GM18909 (cell line): ENCODE data around the gene MRPS23.

ENCODE experiments used
- ATAC-seq: cut with Tn5 transposase; IDR thresholded peaks from one replicate; pipeline ENCODE4 v1.9.1; 2021; ENCODE audit warnings: mild to moderate bottlenecking; ENCODE audit not compliant: unreplicated experiment, poor library complexity

MRPS23 gene

DNA sequence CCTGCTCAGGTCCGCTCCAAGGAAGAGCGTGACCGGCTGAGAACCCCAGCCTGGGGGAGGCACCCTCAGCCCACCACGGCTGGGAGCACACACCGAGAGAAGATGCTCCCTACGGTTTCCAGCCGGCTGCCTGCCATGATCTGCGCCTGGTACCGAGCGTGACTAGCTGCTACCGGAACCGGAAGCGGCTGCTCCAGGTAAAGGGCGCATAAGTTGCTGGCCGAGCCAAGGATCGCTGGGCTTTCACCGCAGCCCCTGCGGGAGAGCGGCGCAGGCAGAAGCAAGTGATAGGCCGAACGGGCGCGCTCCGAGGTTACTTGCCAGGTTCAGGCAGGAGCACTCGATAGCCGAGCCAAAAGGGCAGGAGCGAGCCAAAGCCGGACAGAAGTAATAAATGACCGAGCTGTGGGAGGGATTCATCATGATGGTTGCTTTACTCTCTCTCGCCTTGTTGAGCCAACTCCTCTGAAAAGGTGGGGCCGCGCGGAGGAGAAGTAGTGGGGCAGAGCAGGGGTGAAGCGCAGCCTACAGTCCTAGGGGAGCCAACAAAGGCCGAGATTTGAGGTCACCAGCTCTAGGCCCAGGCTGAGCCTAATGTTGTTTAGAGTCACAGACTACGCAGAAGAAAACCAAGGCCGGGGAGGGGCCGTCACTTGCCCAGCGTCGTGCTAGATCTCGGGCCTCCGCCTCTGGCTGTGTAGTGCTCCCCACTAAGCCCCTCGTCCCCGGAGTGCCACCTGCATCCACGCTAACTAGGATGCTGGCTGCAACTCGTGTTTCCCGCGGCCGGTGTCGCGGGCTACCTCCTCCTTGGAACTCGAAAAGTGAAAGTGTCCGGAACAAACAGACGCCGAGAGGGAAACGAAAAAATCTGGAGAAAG is at the start of gene MRPS23:
TSS of gene MRPS23 (minus strand) at position 171 of the 881 bp plus-strand sequence. CDS start at position 137, 34 bp downstream.
- ATAC-seq: peak; percentile 93

DNA sequence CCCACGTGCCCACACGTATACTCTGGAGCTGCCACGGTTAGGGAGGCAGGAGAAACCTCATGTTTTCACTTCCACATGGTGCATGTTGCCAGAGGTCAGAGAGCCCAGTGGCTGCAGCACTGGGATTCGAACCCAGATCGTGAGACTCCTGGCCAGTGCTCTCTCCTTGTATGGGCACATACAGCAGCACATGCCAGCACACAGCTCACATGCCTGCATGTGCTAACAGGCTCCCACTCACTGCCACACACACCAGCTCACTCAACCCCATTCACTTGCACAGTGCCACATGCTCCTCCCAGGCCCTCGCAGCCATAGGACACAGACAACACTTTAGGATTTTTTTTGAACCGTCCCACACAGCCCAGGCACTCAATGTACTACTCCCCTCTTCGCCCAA is 49.5 kb upstream of the MRPS23 start:
- ATAC-seq: no peak

DNA sequence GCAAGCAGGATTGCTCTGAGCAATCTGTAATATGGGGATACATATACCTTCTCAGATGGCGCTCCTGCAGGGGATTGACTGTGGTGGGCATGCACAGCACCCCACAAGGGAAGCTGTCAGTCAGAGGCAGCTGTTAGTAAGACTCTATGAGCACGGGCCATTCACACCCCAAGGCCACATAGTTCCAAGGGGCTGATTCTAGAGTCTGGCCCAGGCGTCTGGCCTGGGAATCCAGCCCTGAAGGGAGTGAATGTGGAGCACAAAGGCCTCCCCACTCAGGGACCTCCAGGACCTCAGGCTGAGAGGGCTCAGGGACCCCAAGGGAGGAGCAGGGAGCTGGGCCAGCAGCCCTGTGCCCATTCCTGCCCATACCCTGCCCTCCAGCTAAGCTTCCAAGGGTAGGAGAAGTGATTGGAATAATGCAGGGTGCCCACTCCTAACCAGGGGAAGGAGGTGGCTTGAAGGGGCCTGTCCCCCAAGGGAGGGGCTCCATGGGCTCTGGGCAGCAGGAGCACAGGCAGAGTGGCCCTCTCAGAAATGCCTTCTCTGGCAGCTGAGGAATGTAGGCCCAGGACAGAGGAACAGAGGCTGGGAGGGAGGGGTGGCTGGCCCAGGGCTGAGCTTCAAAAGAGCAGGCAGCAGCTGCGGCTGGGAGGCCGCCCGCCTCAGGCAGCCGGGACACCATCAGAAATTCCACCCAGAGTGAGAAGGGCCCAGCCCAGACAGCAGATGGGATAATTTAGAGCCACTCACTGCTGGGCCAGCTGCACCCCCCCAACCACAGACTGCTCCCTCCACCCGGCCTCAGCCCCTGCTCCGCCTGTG is 48.9 kb upstream of the MRPS23 start:
- no peak for ATAC-seq

DNA sequence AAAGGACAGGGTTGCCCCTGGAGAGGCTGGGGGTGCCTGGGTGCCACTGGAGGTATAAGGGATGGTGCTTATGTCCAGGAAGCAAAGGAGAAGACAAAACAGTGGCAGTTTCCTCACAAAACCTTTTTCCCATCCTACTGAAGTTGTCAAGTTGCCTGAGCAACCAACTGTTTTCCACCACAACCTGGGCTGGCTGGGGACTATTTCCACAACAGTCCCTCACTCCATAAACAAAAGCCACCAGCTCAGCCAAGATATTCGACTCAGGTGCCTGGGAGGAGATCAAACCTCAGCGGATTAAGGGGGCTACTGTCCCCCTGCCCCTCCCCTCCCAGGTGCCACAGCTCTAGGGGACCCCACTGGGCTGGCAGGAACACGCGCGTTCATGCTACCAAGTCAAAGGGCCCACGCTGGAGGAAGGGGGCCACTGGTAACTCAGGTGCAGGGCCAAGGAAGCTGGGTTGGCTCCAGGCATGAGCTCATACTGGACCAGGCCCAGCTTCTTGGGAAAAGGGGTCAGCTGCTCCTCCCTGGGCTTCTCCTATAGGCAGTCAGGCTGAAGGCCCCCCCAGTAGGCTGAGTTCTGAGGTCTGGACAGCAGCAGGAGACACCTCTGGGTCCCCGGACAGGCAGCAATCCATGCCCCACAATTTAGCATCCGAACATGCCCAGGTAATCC is 45.7 kb upstream of the MRPS23 start:
- ATAC-seq: no peak

DNA sequence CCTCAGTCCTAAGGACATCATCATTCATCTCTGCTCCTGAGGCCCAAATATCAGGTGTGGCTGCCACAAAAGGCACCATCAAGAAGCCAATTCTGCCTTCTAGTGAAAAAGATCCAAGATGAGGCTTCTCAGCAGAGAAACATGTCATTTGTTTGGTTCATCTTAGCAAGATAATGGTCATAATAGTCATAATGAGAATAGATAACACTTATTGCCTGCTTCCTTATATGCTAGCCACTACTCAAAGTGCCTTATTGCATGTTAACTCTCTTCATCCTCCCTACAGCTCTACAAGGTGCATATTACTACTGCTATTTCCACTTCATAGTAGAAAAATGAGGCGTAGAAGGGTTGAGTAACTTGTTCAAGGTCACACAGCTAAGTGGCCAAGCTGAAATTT is 45.0 kb upstream of the MRPS23 start:
- no peak for ATAC-seq

DNA sequence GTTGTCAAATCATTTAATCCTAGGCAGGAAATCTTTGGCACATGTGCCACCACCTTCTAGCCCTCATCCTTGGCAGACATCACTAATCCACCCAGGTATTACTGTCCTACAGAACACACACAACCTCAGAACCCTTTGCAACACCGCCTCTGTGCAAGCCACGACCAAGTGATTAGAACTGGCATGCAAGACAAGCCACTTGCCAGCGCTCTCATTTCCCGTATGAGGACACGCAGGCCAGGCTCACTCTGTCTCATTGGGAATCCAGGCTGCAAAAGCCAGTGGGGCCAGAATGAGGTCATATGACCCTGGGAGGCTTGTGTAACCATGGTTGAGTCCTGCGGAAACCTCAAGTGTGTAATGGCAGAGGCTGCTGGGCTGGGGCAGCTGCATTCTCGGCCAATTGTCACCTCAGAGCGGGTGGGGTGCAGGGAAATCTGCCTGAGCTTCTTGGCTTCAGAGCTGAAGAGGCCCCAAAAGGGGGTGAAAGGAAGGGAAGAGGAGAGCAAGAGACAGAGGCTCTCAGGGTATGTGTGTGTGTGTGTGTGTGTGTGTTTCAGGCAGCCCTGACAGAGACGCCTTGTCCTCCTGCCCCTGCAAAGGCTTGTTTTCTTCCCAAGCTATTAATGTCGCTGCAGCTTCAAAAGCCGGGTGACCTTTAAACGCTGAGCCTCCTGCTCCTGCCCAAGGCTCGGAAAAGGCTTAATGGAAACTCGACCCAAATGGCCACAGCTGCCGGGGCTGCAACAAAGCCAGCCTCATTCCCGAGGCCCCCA is 43.2 kb upstream of the MRPS23 start:
- ATAC-seq: no peak

DNA sequence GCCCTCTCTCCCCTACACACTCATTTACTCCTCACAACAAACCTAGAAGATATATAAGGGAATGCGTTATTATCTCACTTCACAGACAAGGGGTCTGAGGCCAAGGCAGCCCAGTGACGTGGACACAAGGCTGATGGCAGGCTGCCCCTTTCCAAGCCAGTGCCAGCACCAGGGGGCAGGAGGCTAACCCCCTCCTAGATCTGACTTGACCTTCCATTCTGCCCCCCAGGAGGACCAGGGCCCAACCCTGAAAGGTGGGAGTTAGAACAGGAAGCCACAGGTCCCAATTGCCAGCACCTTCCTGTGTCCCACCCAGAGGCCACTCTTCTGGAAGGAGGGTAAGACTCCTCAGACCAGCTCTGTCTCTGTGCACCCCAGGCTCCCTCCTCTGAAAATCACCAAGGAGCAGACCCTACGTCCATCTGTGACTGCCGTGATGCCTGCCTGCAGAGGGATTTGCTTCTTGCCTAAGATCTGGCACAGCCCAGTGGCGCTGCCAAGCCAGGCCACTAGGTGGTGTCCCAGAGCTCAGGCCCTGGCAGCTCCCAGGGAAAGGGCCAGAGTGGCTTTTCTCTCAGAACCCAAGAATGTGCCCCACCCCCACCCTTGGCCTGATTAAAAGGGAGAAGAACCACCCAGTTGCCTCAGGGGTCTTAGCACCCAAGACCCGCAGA is 42.4 kb upstream of the MRPS23 start:
- ATAC-seq: peak; percentile 50

DNA sequence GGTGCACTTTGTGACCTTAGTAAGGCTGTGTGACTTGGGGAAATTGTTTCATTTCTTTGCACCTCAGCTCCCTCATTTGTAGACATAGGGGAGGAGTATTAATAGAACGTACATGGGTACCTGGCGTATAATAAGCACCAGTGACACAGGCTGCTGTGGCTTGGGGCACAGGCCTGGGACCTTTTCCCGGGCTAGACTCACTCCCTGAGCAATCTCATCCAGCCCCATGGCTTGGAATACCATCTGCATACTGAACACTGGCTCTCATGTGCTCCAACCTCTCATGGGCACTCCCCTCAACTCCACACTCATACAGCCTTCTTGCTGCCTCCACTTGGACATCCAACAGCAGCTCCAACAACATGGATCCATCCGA is 41.0 kb upstream of the MRPS23 start:
- ATAC-seq: no peak

DNA sequence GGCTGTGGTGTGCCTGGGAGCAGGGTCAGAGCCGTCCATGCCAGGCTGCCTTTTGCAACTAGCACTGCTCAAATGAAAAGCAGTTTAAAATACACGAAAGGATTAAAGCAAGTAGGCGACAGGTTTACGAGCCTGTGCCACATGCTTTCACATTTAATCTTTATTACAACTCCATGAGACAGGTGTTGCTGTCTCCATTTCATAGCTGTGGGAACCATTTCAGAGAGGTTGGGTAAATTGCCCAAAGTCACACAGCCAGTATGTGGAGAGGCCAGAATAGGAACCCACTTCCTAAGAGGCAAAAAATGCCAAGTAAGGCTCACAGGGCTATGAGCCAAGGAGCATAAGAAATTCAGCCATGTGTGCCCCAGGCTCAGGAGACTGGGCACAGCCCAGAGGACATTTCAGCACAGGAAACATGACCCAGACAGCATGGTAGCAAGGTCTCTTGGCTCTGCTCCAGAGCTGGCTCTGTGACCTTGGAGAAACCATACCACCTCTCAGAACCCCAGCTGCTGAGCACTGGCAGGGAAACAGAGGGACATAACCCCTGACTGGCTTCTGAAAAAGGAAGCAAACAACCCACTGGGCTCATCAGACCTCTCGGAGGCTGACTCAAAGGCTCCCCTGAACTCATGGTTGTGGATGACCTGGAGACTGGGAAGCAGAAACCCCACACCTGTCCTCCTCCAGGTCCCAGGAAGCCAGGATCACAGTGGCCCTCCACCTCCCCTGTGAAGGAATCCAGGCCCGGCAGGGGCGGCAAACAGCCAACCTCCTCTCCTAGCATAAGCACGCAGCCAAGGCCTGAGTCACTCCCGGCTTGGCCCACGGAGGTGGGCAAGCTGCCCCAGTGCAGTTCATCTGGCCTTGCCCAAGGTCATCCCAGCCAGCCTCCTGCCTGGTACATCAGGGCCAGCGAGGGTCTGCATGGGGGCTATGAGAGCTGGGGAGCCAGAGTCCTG is 40.3 kb upstream of the MRPS23 start:
- ATAC-seq: no peak

DNA sequence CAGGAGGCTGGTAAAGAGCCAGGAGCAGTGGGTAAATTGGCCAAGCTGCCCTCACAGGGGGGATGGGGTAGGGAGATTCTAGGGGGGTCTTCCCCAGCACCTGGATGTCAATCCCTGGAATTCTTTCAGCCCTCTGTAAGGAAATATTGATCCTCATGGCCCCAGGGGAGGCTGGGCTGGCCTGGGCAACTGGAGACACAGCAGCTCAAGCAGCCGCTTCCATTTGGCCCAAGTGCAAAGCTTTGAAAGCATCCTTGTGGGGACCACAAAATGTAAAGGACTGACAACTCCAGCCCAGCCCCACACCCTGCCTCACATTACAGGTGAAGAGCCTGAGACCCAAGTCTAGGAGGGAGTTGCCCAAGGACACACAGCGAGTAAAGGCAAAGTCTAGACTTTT is 39.4 kb upstream of the MRPS23 start:
- ATAC-seq: no peak

DNA sequence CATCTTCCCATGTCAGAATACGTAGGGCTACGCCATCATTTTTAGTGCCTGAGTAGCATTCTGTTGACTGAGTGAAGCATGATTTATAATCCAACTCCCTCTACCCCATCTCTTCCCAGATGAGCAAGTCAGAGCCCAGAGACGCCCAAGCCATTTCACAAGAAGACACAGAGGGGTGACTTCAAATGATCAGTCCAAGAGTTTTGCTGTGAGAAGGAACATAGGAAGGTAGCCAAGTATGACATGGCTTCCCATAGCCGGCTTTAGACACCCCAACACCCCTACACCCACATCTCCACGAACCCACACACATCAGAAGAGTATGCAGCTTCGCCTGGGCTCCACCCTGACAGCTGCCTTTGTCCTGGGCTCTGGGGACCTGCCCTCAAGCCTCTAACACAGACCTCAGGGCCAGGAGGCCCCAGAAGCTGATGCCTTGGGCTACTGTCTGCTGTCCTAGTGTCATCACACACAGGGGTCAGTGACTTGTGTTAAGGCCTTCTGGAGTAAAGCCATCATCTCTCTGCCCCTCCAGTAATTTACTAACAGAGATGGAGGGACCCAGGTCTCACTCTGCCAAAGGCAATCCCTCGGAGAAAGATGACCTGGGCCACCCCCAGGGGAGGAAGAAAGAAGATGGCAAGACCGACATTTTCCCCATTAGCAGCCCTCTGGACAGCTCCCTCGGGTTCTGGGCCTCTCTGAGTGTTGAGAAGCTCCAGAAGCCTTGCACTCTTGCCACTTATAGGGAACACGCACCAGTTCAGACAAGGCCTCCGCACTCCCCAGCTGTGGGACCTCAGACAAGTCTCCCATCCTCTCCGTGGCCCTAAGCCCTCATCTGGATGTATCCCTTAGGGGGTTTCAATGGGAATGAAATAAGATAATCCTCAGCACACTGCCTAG is 38.7 kb upstream of the MRPS23 start:
- no peak for ATAC-seq

DNA sequence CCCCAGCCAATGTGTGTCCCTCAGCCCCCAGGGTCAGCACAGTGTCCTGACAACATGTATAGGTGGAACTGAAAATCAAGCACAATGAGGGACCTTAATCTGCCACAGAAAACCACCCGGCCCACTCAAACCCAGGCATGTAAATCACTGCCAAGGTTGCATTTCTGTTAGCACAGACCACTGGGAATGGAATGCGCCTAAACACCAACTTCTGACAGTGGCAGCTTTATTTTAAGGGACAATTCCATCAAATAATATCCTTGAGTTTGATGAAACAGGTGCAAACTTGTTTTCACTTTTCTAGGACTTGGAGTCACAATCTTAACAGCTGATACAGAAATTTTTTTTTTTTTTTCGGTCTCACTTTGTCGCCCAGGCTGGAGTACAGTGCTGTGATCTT is 37.3 kb upstream of the MRPS23 start:
- ATAC-seq: no peak

DNA sequence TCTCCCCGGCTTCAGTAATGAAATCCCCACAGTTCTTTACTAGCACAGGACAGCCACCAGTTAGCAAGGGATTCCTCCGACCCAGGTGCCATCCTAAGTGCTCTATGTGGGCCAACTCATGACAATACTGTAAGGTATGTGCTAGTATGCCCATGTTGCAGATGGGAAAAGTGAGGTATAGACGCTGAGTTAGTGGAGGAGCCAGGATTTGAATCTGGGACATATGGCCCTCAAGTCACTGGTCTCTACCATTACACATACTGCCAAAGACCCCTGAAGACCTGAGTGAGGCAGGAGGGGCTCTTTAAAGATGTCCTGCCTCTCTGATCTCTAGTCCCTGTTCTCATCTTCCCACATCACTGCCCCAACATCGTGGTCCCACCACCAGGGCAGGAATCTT is 36.2 kb upstream of the MRPS23 start:
- ATAC-seq: no peak

DNA sequence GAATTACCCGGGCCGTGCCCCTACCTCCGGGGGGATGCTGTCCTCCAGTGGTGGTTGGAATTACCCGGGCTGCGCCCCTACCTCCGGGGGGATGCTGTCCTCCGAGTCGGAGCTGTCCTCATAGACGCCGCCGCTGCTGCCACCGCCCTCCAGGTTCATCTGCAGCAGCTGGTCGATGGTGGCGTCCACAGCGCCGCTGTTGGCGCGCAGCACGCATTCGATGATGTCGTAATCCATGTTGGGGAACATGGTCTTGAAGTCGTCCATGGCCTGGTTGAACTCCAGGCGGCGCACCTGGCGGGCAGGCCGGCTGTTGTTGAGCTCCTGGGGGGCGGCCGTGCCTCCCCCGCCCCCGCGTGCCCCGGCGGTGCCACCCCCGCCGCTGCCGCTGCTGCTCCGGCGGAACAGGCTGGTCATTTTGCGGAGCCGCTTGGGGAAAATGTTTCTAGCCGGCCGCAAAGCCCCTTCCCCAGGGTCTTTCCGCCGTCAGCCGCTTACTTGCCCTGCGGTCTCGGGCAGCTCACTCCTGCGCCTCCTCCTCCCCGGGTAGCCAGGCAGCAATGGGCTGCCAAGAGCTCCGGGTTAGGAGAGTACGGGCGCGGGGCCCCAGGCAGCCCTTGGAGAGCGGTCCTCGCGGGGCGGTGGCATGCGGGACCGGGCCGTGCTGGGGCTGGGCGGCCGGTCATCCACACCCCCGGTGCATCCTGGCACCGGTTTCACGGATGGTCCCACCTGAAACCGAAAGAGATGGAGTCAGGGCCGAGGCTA is 35.5 kb upstream of the MRPS23 start:
- no peak for ATAC-seq

DNA sequence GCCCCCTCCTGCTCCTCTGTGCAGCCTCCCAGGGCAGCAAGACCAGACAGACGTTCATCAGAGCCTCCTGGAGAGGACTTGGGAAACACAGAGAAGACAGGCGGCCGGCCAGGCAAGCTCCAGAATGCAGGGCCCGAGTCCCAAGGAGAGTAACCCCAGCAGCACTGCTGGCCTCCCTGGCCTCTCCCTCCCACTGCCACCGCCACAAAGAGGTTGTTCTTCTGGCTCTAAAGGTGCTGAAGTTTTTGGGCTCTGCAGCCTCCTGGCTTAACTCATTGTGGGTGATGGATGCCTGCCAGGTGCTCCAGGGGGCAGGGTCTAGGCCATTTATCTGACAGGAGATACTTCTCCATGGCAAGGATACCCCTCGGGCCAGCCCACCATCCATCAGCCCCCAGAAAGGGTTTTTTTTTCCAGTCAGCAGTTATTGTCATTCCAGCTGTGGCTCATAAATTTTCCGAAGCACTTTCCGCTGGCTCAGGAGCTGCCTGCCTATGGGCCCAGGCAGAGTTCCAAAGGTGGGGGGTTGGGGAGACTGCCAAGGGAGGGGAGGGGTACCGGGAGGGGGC is 32.0 kb upstream of the MRPS23 start:
- ATAC-seq: no peak

DNA sequence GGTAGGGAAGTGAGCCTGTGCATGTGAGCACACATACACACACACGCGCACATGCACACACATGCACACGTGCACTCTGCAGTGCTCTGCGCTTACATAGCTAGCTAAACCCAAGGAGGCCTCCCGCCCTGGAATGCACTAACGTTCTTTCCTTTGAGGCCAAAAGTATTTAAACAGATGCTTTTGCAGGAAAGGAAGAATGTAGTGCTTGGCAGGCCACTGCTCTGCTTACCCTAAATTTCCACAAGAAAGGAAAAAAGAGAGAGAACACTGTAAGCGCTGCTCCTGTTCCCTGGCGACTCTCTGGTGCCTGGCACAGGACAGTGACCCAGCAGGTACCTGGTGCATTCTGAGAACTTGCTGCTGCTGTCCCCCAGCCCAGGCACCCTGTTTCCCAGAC is 31.3 kb upstream of the MRPS23 start:
- no peak for ATAC-seq

DNA sequence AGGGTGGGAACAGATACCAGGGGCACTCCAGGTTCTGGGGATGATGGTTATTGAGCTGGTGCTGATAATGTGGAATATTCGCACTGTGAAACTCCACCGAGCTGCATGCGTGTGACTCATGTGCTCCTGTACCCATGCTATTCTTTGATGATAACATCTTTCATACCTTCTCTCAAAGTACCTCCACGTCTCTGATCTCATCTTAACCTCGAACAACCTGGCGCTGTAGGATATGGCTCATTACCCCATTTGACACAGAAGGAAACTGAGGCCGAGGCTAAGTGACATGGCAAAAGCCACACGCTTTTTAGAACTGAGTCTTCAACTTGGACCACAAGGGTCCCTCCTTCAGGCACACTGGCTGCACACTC is 30.2 kb upstream of the MRPS23 start:
- ATAC-seq: no peak
